Testis (tissue), 2 donors: ENCODE data around the gene COL4A1.

Experiments used
- CTCF ChIP-seq, 3 experiments: fragments of 450-650 bp in 2 of 3; fragments of 200-600 bp in 1 of 3; sonication (generic) in 1 of 3; IDR thresholded peaks; one replicate each; pipeline ENCODE4 v1.5.1; 2016 to 2019; ENCODE audit warnings: antibody characterized with exemption in 3 of 3, mild to moderate bottlenecking in 2 of 3, moderate library complexity in 1 of 3
- POLR2A ChIP-seq: fragments of 450-650 bp; IDR thresholded peaks from one replicate; pipeline ENCODE4 v1.6.1; 2017; ENCODE audit warnings: antibody characterized with exemption, mild to moderate bottlenecking, moderate library complexity

GRCh38 chr13:110249326-110249725 is 57.6 kb downstream of the COL4A1 start:
- no peak for TF ChIP-seq CTCF (IDR thresholded peaks at IDR 0.05)
- no peak for TF ChIP-seq POLR2A
